Right lobe of liver (tissue), 4 donors: ENCODE data around the gene YPEL5.

ENCODE experiments used
- POLR2A ChIP-seq: fragments of 450-650 bp; IDR thresholded peaks from one replicate; pipeline ENCODE4 v1.6.1; 2017; ENCODE audit warnings: antibody characterized with exemption, mild to moderate bottlenecking
- TF ChIP-seq, protein P1 (sequence below), 4 donors: fragments of 200-600 bp in 3 of 4; fragments of 450-650 bp in 1 of 4; IDR thresholded peaks; one replicate each; pipeline versions ENCODE4 v1.5.1 to v1.8.0; 2016 to 2022; ENCODE audit warnings: antibody characterized with exemption in 4 of 4, mild to moderate bottlenecking in 2 of 4
- donor health status: DM: no; HTN: no; CAD: no.
- donor health status: DM: no; HTN: no; CAD: no.
- donor health status: DM: no; HTN: yes; CAD: no.

DNA sequence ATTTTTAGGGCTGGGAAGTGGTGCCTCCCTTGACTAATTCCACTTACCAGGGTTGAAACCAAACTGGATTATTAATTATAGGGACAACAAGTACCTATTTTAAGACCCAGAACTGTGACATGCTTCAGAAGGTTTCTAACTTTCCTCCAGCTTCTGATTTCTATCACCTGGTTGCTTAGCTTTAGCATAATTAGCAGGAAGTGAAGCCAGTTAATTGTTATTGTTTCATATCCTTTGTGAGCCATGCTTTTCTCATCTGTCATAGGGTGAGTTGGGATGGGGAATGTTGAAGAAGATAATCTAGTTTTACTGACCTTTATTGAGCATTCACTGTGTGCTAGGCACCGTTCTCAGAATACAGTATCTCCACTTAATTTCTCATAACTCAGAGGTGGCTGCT lies 3.2 kb downstream of the YPEL5 start:
- no peak for TF ChIP-seq POLR2A
- TF ChIP-seq, protein P1, sequence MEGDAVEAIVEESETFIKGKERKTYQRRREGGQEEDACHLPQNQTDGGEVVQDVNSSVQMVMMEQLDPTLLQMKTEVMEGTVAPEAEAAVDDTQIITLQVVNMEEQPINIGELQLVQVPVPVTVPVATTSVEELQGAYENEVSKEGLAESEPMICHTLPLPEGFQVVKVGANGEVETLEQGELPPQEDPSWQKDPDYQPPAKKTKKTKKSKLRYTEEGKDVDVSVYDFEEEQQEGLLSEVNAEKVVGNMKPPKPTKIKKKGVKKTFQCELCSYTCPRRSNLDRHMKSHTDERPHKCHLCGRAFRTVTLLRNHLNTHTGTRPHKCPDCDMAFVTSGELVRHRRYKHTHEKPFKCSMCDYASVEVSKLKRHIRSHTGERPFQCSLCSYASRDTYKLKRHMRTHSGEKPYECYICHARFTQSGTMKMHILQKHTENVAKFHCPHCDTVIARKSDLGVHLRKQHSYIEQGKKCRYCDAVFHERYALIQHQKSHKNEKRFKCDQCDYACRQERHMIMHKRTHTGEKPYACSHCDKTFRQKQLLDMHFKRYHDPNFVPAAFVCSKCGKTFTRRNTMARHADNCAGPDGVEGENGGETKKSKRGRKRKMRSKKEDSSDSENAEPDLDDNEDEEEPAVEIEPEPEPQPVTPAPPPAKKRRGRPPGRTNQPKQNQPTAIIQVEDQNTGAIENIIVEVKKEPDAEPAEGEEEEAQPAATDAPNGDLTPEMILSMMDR (IDR thresholded peaks at IDR 0.05) = no peak
